ENCODE results near the gene RIPK4.

DNA sequence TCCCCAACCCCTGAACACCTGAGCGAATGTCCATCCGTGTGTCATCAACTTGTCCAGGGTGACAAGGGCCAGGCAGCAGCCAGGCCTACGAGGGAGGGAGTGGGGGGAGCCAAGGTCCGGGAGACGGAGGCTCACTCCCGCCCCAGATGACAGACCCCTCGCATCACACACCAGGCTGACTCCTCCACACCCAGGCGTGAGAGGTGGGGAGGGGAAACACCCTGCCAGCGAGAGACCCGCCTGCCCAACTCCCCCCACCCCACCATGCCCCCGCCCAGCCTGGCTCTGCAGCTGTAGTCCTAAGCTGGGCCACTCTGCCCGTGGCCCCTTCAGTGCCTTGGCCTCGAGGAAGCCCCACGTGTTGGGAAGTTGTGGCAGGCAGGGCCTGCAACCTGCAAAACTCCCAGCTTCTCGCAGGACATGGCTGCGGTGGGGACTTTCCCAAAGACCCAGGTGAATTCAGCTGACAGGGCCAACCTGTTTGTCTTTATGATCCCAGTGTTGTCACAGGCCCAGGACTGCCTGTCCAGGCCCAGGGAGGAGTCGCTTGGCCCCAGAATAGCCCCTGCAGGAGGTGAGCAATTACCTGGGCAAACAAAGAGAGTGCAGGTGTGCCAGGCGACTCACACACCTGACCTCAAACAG lies 62.9 kb downstream of the RIPK4 start:
- TF ChIP-seq POLR2AphosphoS5 (IDR thresholded peaks at IDR 0.05; ENCODE audit: borderline replicate concordance, low read depth, low read length) (no peak), EZH2 (IDR thresholded peaks at IDR 0.05) (no peak), FOXP2 (optimal IDR thresholded peaks at IDR 0.05; ENCODE audit: control extremely low read depth, extremely low read length, insufficient read depth) (no peak)

Measured in SK-N-MC (cell line).